BJ (cell line): Measurements from ENCODE around the gene C20orf141. TPM values are rescaled to one million over a fixed set of nuclear protein-coding genes. Genes with fewer than 3 reads are reported as not detected.

Source experiments
- CTCF ChIA-PET: fragments of 350-600 bp; formaldehyde crosslinking; extraction: SDS; loops from one replicate; lab custom pipeline; 2021; ENCODE audit warnings: antibody characterized with exemption, inconsistent platforms; lab: Yijun Ruan, JAX
- POLR2A ChIA-PET: fragments of 300-600 bp; sonication (Branson Sonifier 250); formaldehyde crosslinking; extraction: SDS; loops from one replicate; lab custom pipeline; 2021; ENCODE audit warnings: antibody characterized with exemption; lab: Charles Lee
- DNase-seq: peaks from one replicate; pipeline ENCODE4 v3.0.0-alpha.2; 2011; ENCODE audit warnings: low read depth
- H3K27me3 ChIP-seq: 2 replicates; pipeline ENCODE4 v1.6.0; 2011; ENCODE audit warnings: low read length; ENCODE audit not compliant: control insufficient read depth, insufficient read depth
- H3K36me3 ChIP-seq: 2 replicates; pipeline ENCODE4 v1.5.1; 2011; ENCODE audit warnings: low read length; ENCODE audit not compliant: control insufficient read depth, insufficient read depth
- H3K4me3 ChIP-seq: 2 replicates; pipeline ENCODE4 v1.5.1; 2011; ENCODE audit warnings: low read depth, mild to moderate bottlenecking, control low read depth, low read length
- polyA plus RNA-seq: library from polyadenylated mRNA; depleted of rRNA; stranded (reverse); fragments of >200 nt; gene quantifications from 2 replicates; pipeline ENCODE4 v1.2.3, GENCODE V29; 2011
- TF ChIP-seq, protein P1 (sequence below): IDR thresholded peaks from 2 replicates; pipeline ENCODE4 v1.5.1; 2011; ENCODE audit warnings: low read depth, mild to moderate bottlenecking, control low read depth, inconsistent platforms, low read length, moderate library complexity; ENCODE audit not compliant: insufficient read depth

C20orf141 gene
- polyA plus RNA-seq, 1 experiment: 0.12 TPM

DNA sequence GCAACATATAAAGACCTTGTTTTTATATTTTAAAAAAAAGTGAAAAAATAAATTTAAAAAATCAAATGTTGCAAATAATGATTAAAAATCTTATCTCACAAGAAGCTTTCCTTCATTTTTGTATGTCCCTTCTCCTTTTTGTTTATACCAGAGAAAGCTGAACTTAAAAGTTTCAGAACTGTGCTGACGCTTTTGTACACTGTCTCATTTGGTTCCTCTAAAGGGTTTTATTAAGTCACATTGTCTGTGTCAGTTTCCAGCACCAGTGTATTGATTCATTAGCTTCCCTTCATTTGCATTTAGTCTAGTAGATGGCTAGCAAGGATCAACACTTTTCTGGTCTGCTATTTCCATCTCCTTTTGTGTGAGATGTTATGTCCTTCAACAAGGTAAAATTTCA is 19.0 kb downstream of the C20orf141 start:
- POLR2A ChIA-PET: no interaction called here
- peaks cover 11% of the 10 kb centered on the region for H3K36me3 ChIP-seq
- TF ChIP-seq, protein P1, sequence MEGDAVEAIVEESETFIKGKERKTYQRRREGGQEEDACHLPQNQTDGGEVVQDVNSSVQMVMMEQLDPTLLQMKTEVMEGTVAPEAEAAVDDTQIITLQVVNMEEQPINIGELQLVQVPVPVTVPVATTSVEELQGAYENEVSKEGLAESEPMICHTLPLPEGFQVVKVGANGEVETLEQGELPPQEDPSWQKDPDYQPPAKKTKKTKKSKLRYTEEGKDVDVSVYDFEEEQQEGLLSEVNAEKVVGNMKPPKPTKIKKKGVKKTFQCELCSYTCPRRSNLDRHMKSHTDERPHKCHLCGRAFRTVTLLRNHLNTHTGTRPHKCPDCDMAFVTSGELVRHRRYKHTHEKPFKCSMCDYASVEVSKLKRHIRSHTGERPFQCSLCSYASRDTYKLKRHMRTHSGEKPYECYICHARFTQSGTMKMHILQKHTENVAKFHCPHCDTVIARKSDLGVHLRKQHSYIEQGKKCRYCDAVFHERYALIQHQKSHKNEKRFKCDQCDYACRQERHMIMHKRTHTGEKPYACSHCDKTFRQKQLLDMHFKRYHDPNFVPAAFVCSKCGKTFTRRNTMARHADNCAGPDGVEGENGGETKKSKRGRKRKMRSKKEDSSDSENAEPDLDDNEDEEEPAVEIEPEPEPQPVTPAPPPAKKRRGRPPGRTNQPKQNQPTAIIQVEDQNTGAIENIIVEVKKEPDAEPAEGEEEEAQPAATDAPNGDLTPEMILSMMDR: no peak
- no peak overlapping the region for H3K4me3 ChIP-seq
- H3K27me3 ChIP-seq: no peaks in the 10 kb centered on the region
- CTCF ChIA-PET: interaction anchor here (1.1 to 1.9 kb wide), 2 partner anchors 78 to 81 kb away, joined by 4 to 6 read pairs; no protein-coding TSS in a partner anchor
- no peak for DNase-seq

GRCh38 chr20:2834401-2835110 is 19.8 kb downstream of the C20orf141 start:
- TF ChIP-seq, protein P1: no peak
- Histone ChIP-seq H3K27me3 (no peaks in the 10 kb centered on the region), H3K4me3 (no peak overlapping the region), H3K36me3 (peaks cover 11% of the 10 kb centered on the region)
- no peak for DNase-seq
- POLR2A ChIA-PET: no interaction called here
- CTCF ChIA-PET: interaction anchor here (1.1 to 1.9 kb wide), 2 partner anchors 79 to 81 kb away, joined by 4 to 6 read pairs; no protein-coding TSS in a partner anchor

DNA sequence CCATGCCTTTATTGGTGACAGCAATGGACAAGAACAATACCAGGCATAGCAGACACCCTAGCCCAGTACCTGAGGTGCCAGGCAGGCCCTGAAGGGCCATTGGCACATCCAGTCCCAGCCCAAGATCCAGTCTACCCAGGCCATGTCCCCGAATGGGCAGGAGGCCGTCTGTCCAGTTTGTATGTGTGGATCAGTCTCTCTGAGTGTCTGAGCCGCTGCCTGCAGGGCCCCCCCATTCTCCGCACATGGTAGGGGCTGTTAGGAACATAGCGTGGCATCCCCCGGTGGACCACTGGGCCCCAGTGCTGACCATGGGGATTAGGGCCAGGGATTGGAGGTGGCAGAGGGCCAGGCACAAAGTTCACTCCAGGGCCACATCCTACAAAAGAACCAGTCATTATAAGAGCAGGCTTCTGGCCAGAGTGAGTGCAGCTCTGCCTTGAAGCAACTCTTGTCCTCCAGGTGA is 20.6 kb downstream of the C20orf141 start:
- ChIA-PET POLR2A (no interaction called here), CTCF (interaction anchor here (0.7 to 0.9 kb wide), 3 partner anchors 9 to 165 kb away, joined by 3 to 5 read pairs (median 4); no protein-coding TSS in a partner anchor)
- no peak overlapping the region for H3K4me3 ChIP-seq
- peaks cover 11% of the 10 kb centered on the region for H3K36me3 ChIP-seq
- DNase-seq: no peak
- no peaks in the 10 kb centered on the region for H3K27me3 ChIP-seq
- TF ChIP-seq, protein P1: no peak

DNA sequence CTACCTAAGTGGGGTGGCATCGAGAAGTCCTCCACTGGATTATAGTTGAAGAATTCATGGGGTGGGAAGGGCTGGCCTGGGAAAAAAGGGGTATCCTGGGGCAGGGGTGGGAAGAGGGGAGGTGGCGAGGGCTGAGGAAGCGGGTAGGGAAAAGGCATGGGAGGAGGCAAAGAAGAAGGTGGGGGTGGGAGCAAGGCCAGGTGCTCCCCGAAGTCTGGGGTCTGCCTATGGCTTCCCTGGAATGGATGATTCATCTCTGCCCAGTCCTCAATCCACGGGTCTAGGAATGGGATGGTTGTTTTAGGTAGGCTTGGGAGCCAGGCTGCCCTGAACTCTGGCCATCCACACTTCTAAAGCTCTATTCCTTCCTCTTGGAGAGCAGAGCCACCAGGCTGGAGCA is 21.2 kb downstream of the C20orf141 start:
- ChIA-PET CTCF (interaction anchor here (0.7 to 0.9 kb wide), 3 partner anchors 8 to 165 kb away, joined by 3 to 5 read pairs (median 4); no protein-coding TSS in a partner anchor), POLR2A (no interaction called here)
- TF ChIP-seq, protein P1: no peak

GRCh38 chr20:2837221-2837960 is 22.6 kb downstream of the C20orf141 start:
- POLR2A ChIA-PET: no interaction called here
- no peak overlapping the region for H3K4me3 ChIP-seq
- no peak for DNase-seq

More for the DNA sequence above, 21.2 kb downstream of the C20orf141 start:
- Histone ChIP-seq H3K4me3 (no peak overlapping the region), H3K36me3 (peaks cover 11% of the 10 kb centered on the region), H3K27me3 (no peaks in the 10 kb centered on the region)
- DNase-seq: no peak

More at GRCh38 chr20:2837221-2837960, 22.6 kb downstream of the C20orf141 start:
- TF ChIP-seq, protein P1: no peak
- no peaks in the 10 kb centered on the region for H3K27me3 ChIP-seq
- CTCF ChIA-PET: interaction anchor here (0.6 to 0.7 kb wide), 2 partner anchors 84 to 148 kb away, joined by 3 read pairs; no protein-coding TSS in a partner anchor
- peaks cover 11% of the 10 kb centered on the region for H3K36me3 ChIP-seq
